OCI-LY3 (cell line): ENCODE measurements around the gene KDM5B.
"Not testable (repeated sequence)": the region's sequence is repeated elsewhere in the genome, so short reads cannot be mapped to it uniquely, and the experiment has no call there.

Experiments
- H2AFZ ChIP-seq: fragments of 200-600, 300-600 bp; shearing (Covaris generic); 2 replicates; pipeline ENCODE4 v1.6.0; 2014; ENCODE audit warnings: antibody characterized with exemption, low read depth, low read length
- H3K27ac ChIP-seq: fragments of 200-600, 300-600 bp; sonication (generic); 2 replicates; pipeline ENCODE4 v1.5.1; 2014; ENCODE audit warnings: mild to moderate bottlenecking, low read length, moderate library complexity, mixed read lengths
- H3K27me3 ChIP-seq: fragments of 200-600, 300-600 bp; sonication (generic); 2 replicates; pipeline ENCODE4 v1.6.1; 2014; ENCODE audit warnings: low read depth, low read length, mixed read lengths
- H3K36me3 ChIP-seq: fragments of 200-600, 300-600 bp; sonication (generic); replicated peaks from 2 replicates; pipeline ENCODE3; 2014; ENCODE audit warnings: low read depth, low read length, mixed read lengths
- H3K4me1 ChIP-seq: fragments of 300-600, 200-600 bp; sonication (generic); 2 replicates; pipeline ENCODE4 v1.6.1; 2014; ENCODE audit warnings: low read length, mixed read lengths
- H3K4me2 ChIP-seq: fragments of 200-600, 300-600 bp; sonication (generic); 2 replicates; pipeline ENCODE4 v1.6.1; 2014; ENCODE audit warnings: low read length, mixed read lengths
- H3K4me3 ChIP-seq: fragments of 300-600, 200-600 bp; sonication (generic); 2 replicates; pipeline ENCODE4 v1.5.1; 2014; ENCODE audit warnings: antibody characterized with exemption, mild to moderate bottlenecking, low read length, moderate library complexity
- H3K79me2 ChIP-seq: fragments of 300-600, 200-600 bp; shearing (Covaris generic); 2 replicates; pipeline ENCODE4 v1.6.1; 2014; ENCODE audit warnings: mild to moderate bottlenecking, low read length, mixed read lengths
- H3K9ac ChIP-seq: fragments of 300-600, 200-600 bp; shearing (Covaris generic); 2 replicates; pipeline ENCODE4 v1.6.0; 2014; ENCODE audit warnings: mild to moderate bottlenecking, low read length, moderate library complexity
- H3K9me3 ChIP-seq: fragments of 200-600, 300-600 bp; shearing (Covaris generic); 2 replicates; pipeline ENCODE4 v1.6.1; 2014; ENCODE audit warnings: low read length, mixed read lengths; ENCODE audit not compliant: insufficient read depth
- H4K20me1 ChIP-seq: fragments of 200-600, 300-600 bp; sonication (generic); 2 replicates; pipeline ENCODE4 v1.6.1; 2016; ENCODE audit warnings: low read length, mixed read lengths; ENCODE audit not compliant: insufficient read depth
- EZH2phosphoT487 ChIP-seq: fragments of 200-600 bp; shearing (Covaris generic); IDR thresholded peaks from 2 replicates; pipeline ENCODE4 v1.6.1; 2018; ENCODE audit warnings: antibody characterized with exemption, mixed run types, low read depth
- TF ChIP-seq, protein P1 (sequence below): fragments of 200-600, 300-600 bp; sonication (generic); IDR thresholded peaks from 2 replicates; pipeline ENCODE4 v1.5.1; 2014; ENCODE audit warnings: antibody characterized with exemption, low read length, low read depth

The KDM5B gene

DNA sequence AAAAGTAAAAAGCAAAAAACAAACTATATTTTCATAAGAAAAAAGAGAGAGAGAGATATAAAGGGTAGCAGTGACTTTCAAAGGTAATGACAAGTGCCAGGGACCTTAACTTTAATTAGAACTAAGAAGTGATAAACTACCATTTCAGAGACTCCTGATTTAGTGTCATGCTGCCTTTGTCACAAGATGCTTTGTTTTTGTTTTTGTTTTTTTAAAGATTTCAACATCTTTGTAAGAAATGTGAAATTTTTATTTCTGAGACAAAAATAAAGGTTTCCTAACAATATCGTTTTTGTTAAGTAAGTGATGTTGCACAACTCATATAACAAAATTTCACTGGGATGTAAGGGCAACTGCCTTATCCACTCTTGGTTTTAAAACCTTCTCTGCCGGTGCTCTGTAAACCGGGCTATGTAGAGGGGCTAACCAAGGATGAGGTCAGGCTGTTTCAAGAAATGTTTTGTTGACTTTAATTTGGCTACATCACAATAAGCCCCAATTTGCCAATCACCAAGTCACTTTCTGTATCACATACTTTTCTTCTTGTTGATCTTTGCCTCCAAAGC, 62.8 kb downstream of the KDM5B start:
- TF ChIP-seq EZH2phosphoT487, result no peak
- TF ChIP-seq, protein P1, sequence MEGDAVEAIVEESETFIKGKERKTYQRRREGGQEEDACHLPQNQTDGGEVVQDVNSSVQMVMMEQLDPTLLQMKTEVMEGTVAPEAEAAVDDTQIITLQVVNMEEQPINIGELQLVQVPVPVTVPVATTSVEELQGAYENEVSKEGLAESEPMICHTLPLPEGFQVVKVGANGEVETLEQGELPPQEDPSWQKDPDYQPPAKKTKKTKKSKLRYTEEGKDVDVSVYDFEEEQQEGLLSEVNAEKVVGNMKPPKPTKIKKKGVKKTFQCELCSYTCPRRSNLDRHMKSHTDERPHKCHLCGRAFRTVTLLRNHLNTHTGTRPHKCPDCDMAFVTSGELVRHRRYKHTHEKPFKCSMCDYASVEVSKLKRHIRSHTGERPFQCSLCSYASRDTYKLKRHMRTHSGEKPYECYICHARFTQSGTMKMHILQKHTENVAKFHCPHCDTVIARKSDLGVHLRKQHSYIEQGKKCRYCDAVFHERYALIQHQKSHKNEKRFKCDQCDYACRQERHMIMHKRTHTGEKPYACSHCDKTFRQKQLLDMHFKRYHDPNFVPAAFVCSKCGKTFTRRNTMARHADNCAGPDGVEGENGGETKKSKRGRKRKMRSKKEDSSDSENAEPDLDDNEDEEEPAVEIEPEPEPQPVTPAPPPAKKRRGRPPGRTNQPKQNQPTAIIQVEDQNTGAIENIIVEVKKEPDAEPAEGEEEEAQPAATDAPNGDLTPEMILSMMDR, result no peak
- H3K79me2 ChIP-seq, result no peaks in the 10 kb centered on the region
- peaks cover 6% of the 10 kb centered on the region; the same call in 1 of the 2 replicates for H4K20me1 ChIP-seq
- no peak overlapping the region for H2AFZ ChIP-seq
- H3K4me1 ChIP-seq, result no peaks in the 10 kb centered on the region
- peaks cover 54% of the 10 kb centered on the region for H3K36me3 ChIP-seq
- no peak overlapping the region for H3K4me2 ChIP-seq
- no peak overlapping the region for H3K4me3 ChIP-seq
- H3K27ac ChIP-seq, result no peak overlapping the region
- 0 out of 2 replicates have a peak, but pooled peaks cover 8% of the 10 kb centered on the region for H3K9me3 ChIP-seq
- no peaks in the 10 kb centered on the region for H3K27me3 ChIP-seq
- no peak overlapping the region for H3K9ac ChIP-seq

GRCh38 chr1:202744770-202745169, 63.5 kb downstream of the KDM5B start:
- H3K27ac ChIP-seq, H3K27me3 ChIP-seq, H3K9me3 ChIP-seq, H3K4me1 ChIP-seq, H3K79me2 ChIP-seq, H3K4me2 ChIP-seq, H3K9ac ChIP-seq, H4K20me1 ChIP-seq, H2AFZ ChIP-seq, H3K4me3 ChIP-seq: not testable (repeated sequence)
- H3K36me3 ChIP-seq, result peaks cover 51% of the 10 kb centered on the region

- Histone ChIP-seq H3K9ac (no peak overlapping the region), H3K79me2 (no peaks in the 10 kb centered on the region), H3K36me3 (peaks cover 41% of the 10 kb centered on the region), H4K20me1 (peaks cover 6% of the 10 kb centered on the region; the same call in 1 of the 2 replicates), H3K4me1 (no peaks in the 10 kb centered on the region), H3K27ac (no peak overlapping the region), H3K9me3 (0 out of 2 replicates have a peak, but pooled peaks cover 8% of the 10 kb centered on the region), H3K4me2 (no peak overlapping the region), H3K4me3 (no peak overlapping the region), H3K27me3 (no peaks in the 10 kb centered on the region), H2AFZ (no peak overlapping the region)
- TF ChIP-seq EZH2phosphoT487, result no peak
- TF ChIP-seq, protein P1, result no peak
Observed at GRCh38 chr1:202742496-202742895, 65.7 kb downstream of the KDM5B start.

GRCh38 chr1:202733251-202733650, 75.0 kb downstream of the KDM5B start:
- no peak overlapping the region for H2AFZ ChIP-seq
- no peak overlapping the region for H3K27ac ChIP-seq
- no peak overlapping the region for H3K4me2 ChIP-seq
- TF ChIP-seq EZH2phosphoT487, result no peak
- TF ChIP-seq, protein P1, result no peak
- H3K36me3 ChIP-seq, result peaks cover 63% of the 10 kb centered on the region
- no peak overlapping the region for H3K4me3 ChIP-seq
- H3K27me3 ChIP-seq, result no peaks in the 10 kb centered on the region
- H4K20me1 ChIP-seq, result no peaks in the 10 kb centered on the region
- no peaks in the 10 kb centered on the region for H3K9me3 ChIP-seq
- no peak overlapping the region for H3K9ac ChIP-seq
- H3K79me2 ChIP-seq, result no peaks in the 10 kb centered on the region
- H3K4me1 ChIP-seq, result no peaks in the 10 kb centered on the region
